ENCODE data around the gene MAPKAPK3.

DNA sequence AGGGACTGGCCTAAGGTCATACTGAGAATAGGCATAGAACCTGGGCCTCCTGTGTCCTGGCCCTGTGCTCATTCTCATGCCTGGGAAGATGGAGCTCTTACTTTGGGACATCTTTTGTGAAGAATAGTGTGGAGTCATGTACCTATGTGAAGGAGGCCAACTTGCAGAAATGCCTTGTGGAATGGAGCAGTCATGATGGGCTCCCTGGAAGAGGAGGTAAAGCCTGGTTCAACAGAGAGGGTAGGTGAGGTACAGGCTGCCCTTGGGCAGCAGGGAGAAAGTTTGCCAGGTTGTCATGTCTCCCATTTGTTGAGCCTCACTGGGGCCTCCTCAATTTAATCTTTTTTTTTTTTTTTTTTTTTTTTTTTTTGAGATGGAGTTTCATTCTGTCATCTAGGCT lies 18.1 kb downstream of the MAPKAPK3 start:
- TF ChIP-seq, protein P1, sequence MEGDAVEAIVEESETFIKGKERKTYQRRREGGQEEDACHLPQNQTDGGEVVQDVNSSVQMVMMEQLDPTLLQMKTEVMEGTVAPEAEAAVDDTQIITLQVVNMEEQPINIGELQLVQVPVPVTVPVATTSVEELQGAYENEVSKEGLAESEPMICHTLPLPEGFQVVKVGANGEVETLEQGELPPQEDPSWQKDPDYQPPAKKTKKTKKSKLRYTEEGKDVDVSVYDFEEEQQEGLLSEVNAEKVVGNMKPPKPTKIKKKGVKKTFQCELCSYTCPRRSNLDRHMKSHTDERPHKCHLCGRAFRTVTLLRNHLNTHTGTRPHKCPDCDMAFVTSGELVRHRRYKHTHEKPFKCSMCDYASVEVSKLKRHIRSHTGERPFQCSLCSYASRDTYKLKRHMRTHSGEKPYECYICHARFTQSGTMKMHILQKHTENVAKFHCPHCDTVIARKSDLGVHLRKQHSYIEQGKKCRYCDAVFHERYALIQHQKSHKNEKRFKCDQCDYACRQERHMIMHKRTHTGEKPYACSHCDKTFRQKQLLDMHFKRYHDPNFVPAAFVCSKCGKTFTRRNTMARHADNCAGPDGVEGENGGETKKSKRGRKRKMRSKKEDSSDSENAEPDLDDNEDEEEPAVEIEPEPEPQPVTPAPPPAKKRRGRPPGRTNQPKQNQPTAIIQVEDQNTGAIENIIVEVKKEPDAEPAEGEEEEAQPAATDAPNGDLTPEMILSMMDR (conservative IDR thresholded peaks at IDR 0.05): no peak
- TF ChIP-seq EZH2 (IDR thresholded peaks at IDR 0.05; ENCODE audit: low read depth): no peak
